H1 (cell line): Measurements from ENCODE around the gene ESYT2. TPM values are rescaled to one million over a fixed set of nuclear protein-coding genes. Genes with fewer than 3 reads are reported as not detected.

Source experiments
- MAFK ChIP-seq: IDR thresholded peaks from 2 replicates; pipeline ENCODE4 v1.6.1; 2012; ENCODE audit warnings: low read depth, mild to moderate bottlenecking, improper control_type of control experiment, low read length
- RFX5 ChIP-seq: IDR thresholded peaks from 2 replicates; pipeline ENCODE4 v1.6.1; 2011; ENCODE audit warnings: low read depth, low read length, improper control_type of control experiment, borderline replicate concordance
- polyA plus RNA-seq, 7 experiments: library from polyadenylated mRNA; depleted of rRNA in 3 of 7; stranded (reverse) in 5 of 7; unstranded in 2 of 7; fragments of >200 nt in 5 of 7; fragments of 200-250 nt in 2 of 7; gene quantifications; 1 replicate in 5 of 7; 2 replicates in 1 of 7; 4 replicates in 1 of 7; pipeline versions ENCODE4 v1.2.1 to v1.2.3, GENCODE V29; 2011 to 2013; ENCODE audit warnings: missing spikeins in 2 of 7, mixed read lengths in 2 of 7
- total RNA-seq: library from RNA; stranded (reverse); fragmentation: NEBNext Ultra II Directional; extraction: Animal tissue kit (Norgen Biotek cat#: 25700); gene quantifications from 2 replicates; pipeline ENCODE4 v1.2.1, GENCODE V29; 2021
- TF ChIP-seq, protein P1 (sequence below): IDR thresholded peaks from 2 replicates; pipeline ENCODE4 v1.6.1; 2011; ENCODE audit warnings: low read length, improper control_type of control experiment

The ESYT2 gene
- total and polyA plus RNA-seq, 2 of the 8 experiments (the other 6 are each of a cell fraction or from before 2014, with no cell fraction given) = 27.0 to 37.5 TPM

- TF ChIP-seq RFX5 = no peak
- TF ChIP-seq MAFK = no peak
- TF ChIP-seq, protein P1, sequence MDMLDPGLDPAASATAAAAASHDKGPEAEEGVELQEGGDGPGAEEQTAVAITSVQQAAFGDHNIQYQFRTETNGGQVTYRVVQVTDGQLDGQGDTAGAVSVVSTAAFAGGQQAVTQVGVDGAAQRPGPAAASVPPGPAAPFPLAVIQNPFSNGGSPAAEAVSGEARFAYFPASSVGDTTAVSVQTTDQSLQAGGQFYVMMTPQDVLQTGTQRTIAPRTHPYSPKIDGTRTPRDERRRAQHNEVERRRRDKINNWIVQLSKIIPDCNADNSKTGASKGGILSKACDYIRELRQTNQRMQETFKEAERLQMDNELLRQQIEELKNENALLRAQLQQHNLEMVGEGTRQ = no peak
- TF ChIP-seq, all 59 proteins: peak for 0
Measured at GRCh38 chr7:158723266-158723665, 106.0 kb downstream of the ESYT2 start (continued).
